ENCODE data around the gene SACM1L. TPM values are rescaled to one million over a fixed set of nuclear protein-coding genes. Genes with fewer than 3 reads are reported as not detected.

Gene SACM1L
- total RNA-seq, 1 experiment from 2014 or later: 31.6 TPM

DNA sequence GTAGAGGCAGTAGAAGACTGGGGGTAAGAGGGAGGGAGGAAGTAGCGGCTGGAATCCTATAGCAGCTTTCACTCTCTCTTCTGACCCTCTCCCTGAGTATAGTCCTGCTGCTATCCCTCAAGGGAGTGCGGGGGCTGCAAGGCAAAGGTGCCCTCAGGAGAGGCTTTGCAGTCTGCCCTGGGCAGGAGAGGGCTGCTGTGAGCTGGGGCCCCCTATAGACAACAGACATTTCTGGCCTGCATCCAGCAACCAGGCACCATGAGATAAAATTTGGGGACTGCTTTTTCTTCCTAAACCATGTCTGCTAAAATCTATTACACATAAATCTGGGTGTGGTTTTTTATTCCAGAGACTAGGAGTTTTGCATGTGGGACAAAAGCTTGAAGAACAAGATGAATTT is 48.0 kb downstream of the SACM1L start:
- H3K27ac ChIP-seq (ENCODE audit: low read length): no peak overlapping the region
- no peak for DNase-seq (ENCODE audit: low read depth, low spot score)
- POLR2A ChIA-PET: no interaction called here
- in situ Hi-C loops (cut with HindIII; ENCODE audit: low pct_unique_long_range_greater_than_20kb, low sequenced_read_pairs) (no loop called here), intact Hi-C loops (cut with micrococcal nuclease; ENCODE audit: unreplicated experiment) (no loop called here)
- BruUV-seq (replicated peaks): no TSS peak
- no peak for TF ChIP-seq TCF7L2 (IDR thresholded peaks at IDR 0.05; ENCODE audit: low read depth, low read length)
- no peak for TF ChIP-seq SIN3A (IDR thresholded peaks at IDR 0.05; ENCODE audit: borderline replicate concordance, insufficient read depth, low read depth, low read length)
- TF ChIP-seq POLR2AphosphoS5 (IDR thresholded peaks at IDR 0.05; ENCODE audit: low read depth, low read length): no peak
- TF ChIP-seq REST (IDR thresholded peaks at IDR 0.05; ENCODE audit: insufficient read depth in 1 of 2, low read depth in 2 of 2, low read length in 1 of 2): no peak
- TF ChIP-seq CTCF (IDR thresholded peaks at IDR 0.05): no peak
- H3K9me3 ChIP-seq (ENCODE audit: control insufficient read depth, insufficient read depth, low read depth, low read length): no peaks in the 10 kb centered on the region
- CTCF ChIA-PET: no interaction called here
- peaks cover 11% of the 10 kb centered on the region for H3K36me3 ChIP-seq (ENCODE audit: control insufficient read depth, insufficient read depth, low read length)
- no peaks in the 10 kb centered on the region for H3K4me1 ChIP-seq (ENCODE audit: control insufficient read depth, insufficient read depth, low read length)
- no peak overlapping the region for H3K4me3 ChIP-seq (ENCODE audit: low read depth in 2 of 2, low read length in 2 of 2)
- H3K27me3 ChIP-seq (ENCODE audit: control insufficient read depth, insufficient read depth, low read length): no peaks in the 10 kb centered on the region
- no peak for ATAC-seq

DNA sequence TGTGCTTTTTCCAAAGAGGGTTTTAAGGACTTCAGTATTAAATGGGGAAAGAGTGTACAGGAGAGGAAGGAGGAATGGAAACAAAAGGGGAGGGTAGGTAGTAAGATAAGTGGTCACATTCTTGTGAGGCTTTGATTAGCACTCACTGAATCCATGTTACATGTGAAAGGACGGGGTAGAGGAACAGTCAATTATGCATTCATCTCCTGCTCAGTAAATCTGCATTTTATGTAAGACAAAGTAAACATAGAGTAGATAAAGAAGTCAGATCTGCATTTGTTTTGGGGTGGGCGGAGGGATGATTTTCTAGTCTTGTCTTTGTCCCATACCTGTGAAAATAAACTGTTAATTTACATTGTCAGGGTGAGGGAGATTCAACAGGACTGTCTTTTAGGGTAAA is 50.8 kb downstream of the SACM1L start:
- DNase-seq (ENCODE audit: low read depth, low spot score) (no peak), ATAC-seq (no peak)
- H3K36me3 ChIP-seq (ENCODE audit: control insufficient read depth, insufficient read depth, low read length): peaks cover 11% of the 10 kb centered on the region
- no peaks in the 10 kb centered on the region for H3K4me1 ChIP-seq (ENCODE audit: control insufficient read depth, insufficient read depth, low read length)
- in situ Hi-C loops (cut with HindIII; ENCODE audit: low pct_unique_long_range_greater_than_20kb, low sequenced_read_pairs): no loop called here
- BruUV-seq (replicated peaks): no TSS peak
- ChIA-PET POLR2A (no interaction called here), CTCF (no interaction called here)
- no peaks in the 10 kb centered on the region for H3K27me3 ChIP-seq (ENCODE audit: control insufficient read depth, insufficient read depth, low read length)
- no peak overlapping the region for H3K4me3 ChIP-seq (ENCODE audit: low read depth in 2 of 2, low read length in 2 of 2)
- intact Hi-C loops (cut with micrococcal nuclease; ENCODE audit: unreplicated experiment): no loop called here
- TF ChIP-seq TCF7L2 (IDR thresholded peaks at IDR 0.05; ENCODE audit: low read depth, low read length): no peak
- TF ChIP-seq POLR2AphosphoS5 (IDR thresholded peaks at IDR 0.05; ENCODE audit: low read depth, low read length): no peak
- TF ChIP-seq CTCF (IDR thresholded peaks at IDR 0.05): no peak
- TF ChIP-seq REST (IDR thresholded peaks at IDR 0.05; ENCODE audit: insufficient read depth in 1 of 2, low read depth in 2 of 2, low read length in 1 of 2): no peak
- TF ChIP-seq SIN3A (IDR thresholded peaks at IDR 0.05; ENCODE audit: borderline replicate concordance, insufficient read depth, low read depth, low read length): no peak
- H3K27ac ChIP-seq (ENCODE audit: low read length): no peak overlapping the region
- H3K9me3 ChIP-seq (ENCODE audit: control insufficient read depth, insufficient read depth, low read depth, low read length): no peaks in the 10 kb centered on the region

Data from Panc1 (cell line).